IMR-90 (cell line): ENCODE data around the gene JMJD8. TPM values are rescaled to one million over a fixed set of nuclear protein-coding genes. Genes with fewer than 3 reads are reported as not detected.

Source experiments
- ATAC-seq: fragments of 200-7000 bp; cut with Tn5 transposase; 2 replicates; pipeline ENCODE4 v1.9.1; 2020; ENCODE audit warnings: low read depth, mild to moderate bottlenecking, moderate library complexity
- BruUV-seq: library from RNA; stranded (reverse); fragments of 400-500 nt; replicated peaks from 2 replicates; lab custom pipeline; 2021; lab: Mats Ljungman, UMichigan
- CTCF ChIA-PET: fragments of 300-600 bp; formaldehyde crosslinking; extraction: SDS; loops from one replicate; lab custom pipeline; 2021; ENCODE audit warnings: antibody characterized with exemption; lab: Yijun Ruan, JAX
- POLR2A ChIA-PET: fragments of 300-600 bp; sonication (Branson Sonifier 250); formaldehyde crosslinking; loops from one replicate; lab custom pipeline; 2022; ENCODE audit warnings: antibody characterized with exemption; ENCODE audit not compliant: unreplicated experiment; lab: Charles Lee
- DNase-seq: peaks from one replicate; pipeline ENCODE4 v3.0.0; 2013
- H2AFZ ChIP-seq: replicated peaks from 2 replicates; pipeline ENCODE3; 2013; ENCODE audit warnings: low read length, mild to moderate bottlenecking; ENCODE audit not compliant: poor library complexity
- H2AK5ac ChIP-seq: 2 replicates; pipeline ENCODE4 v1.6.1; 2013; ENCODE audit warnings: low read depth, low read length, inconsistent platforms
- H2AK9ac ChIP-seq: replicated peaks from 2 replicates; pipeline ENCODE3; 2013; ENCODE audit warnings: mild to moderate bottlenecking, low read depth, low read length, moderate library complexity; ENCODE audit not compliant: poor library complexity
- H2BK120ac ChIP-seq: 2 replicates; pipeline ENCODE4 v1.6.1; 2013; ENCODE audit warnings: low read depth, low read length, inconsistent platforms
- H2BK15ac ChIP-seq: 3 replicates; pipeline ENCODE4 v1.6.1; 2013; ENCODE audit warnings: low read depth, low read length, inconsistent platforms
- H2BK20ac ChIP-seq: 2 replicates; pipeline ENCODE4 v1.6.1; 2013; ENCODE audit warnings: low read depth, mild to moderate bottlenecking, inconsistent platforms, low read length, moderate library complexity
- H2BK5ac ChIP-seq: 2 replicates; pipeline ENCODE4 v1.6.1; 2013; ENCODE audit warnings: mild to moderate bottlenecking, low read depth, low read length, inconsistent platforms; ENCODE audit not compliant: poor library complexity, severe bottlenecking
- H3K14ac ChIP-seq: replicated peaks from 2 replicates; pipeline ENCODE4 v1.6.1; 2013; ENCODE audit warnings: low read depth, low read length, inconsistent platforms
- H3K18ac ChIP-seq: 2 replicates; pipeline ENCODE4 v1.6.1; 2013; ENCODE audit warnings: low read depth, low read length, control low read depth
- H3K23ac ChIP-seq: 2 replicates; pipeline ENCODE4 v1.6.1; 2013; ENCODE audit warnings: low read depth, low read length, inconsistent platforms
- H3K27ac ChIP-seq: 2 replicates; pipeline ENCODE4 v1.5.1; 2013; ENCODE audit warnings: mild to moderate bottlenecking, control low read depth, low read length; ENCODE audit not compliant: insufficient read depth
- H3K27me3 ChIP-seq: 2 replicates; pipeline ENCODE4 v1.6.1; 2013; ENCODE audit warnings: low read length; ENCODE audit not compliant: control insufficient read depth, insufficient read depth
- H3K36me3 ChIP-seq: 2 replicates; pipeline ENCODE4 v1.6.1; 2013; ENCODE audit warnings: low read length, mixed read lengths; ENCODE audit not compliant: control insufficient read depth, insufficient read depth
- H3K4ac ChIP-seq: 2 replicates; pipeline ENCODE4 v1.6.1; 2013; ENCODE audit warnings: low read depth, low read length, inconsistent platforms
- H3K4me1 ChIP-seq: 2 replicates; pipeline ENCODE4 v1.6.1; 2013; ENCODE audit warnings: low read length, mixed read lengths; ENCODE audit not compliant: control insufficient read depth, insufficient read depth
- H3K4me2 ChIP-seq: 2 replicates; pipeline ENCODE4 v1.6.1; 2013; ENCODE audit warnings: low read depth, mild to moderate bottlenecking, control low read depth, low read length, moderate library complexity
- H3K4me3 ChIP-seq: 2 replicates; pipeline ENCODE4 v1.5.1; 2013; ENCODE audit warnings: low read depth, mild to moderate bottlenecking, control low read depth, low read length, moderate library complexity; ENCODE audit not compliant: insufficient read depth
- H3K56ac ChIP-seq: 2 replicates; pipeline ENCODE4 v1.6.1; 2013; ENCODE audit warnings: low read length, inconsistent platforms; ENCODE audit not compliant: insufficient read depth; ENCODE audit errors: extremely low read depth
- H3K79me1 ChIP-seq, 2 experiments: 2 replicates each; pipeline ENCODE4 v1.6.1; 2013; ENCODE audit warnings: low read length in 2 of 2, inconsistent platforms in 1 of 2, low read depth in 1 of 2
- H3K9ac ChIP-seq: 2 replicates; pipeline ENCODE4 v1.6.1; 2013; ENCODE audit warnings: low read depth, low read length, control low read depth
- H3K9me1 ChIP-seq: 2 replicates; pipeline ENCODE4 v1.6.1; 2013; ENCODE audit warnings: low read length, inconsistent platforms; ENCODE audit not compliant: insufficient read depth
- H3K9me3 ChIP-seq: 2 replicates; pipeline ENCODE4 v1.6.1; 2013; ENCODE audit warnings: low read length; ENCODE audit not compliant: control insufficient read depth, insufficient read depth
- H4K20me1 ChIP-seq: 2 replicates; pipeline ENCODE4 v1.6.1; 2013; ENCODE audit warnings: low read length, inconsistent platforms; ENCODE audit not compliant: insufficient read depth
- H4K5ac ChIP-seq: 2 replicates; pipeline ENCODE4 v1.6.1; 2013; ENCODE audit warnings: mild to moderate bottlenecking, low read depth, low read length, control low read depth
- H4K8ac ChIP-seq, 2 experiments: 2 replicates each; pipeline ENCODE4 v1.6.1; 2013; ENCODE audit warnings: low read depth in 2 of 2, low read length in 2 of 2, control low read depth in 1 of 2, inconsistent platforms in 1 of 2
- H4K91ac ChIP-seq: 2 replicates; pipeline ENCODE4 v1.6.1; 2013; ENCODE audit warnings: low read depth, low read length, inconsistent platforms; ENCODE audit not compliant: insufficient read depth
- MAFK ChIP-seq: IDR thresholded peaks from 2 replicates; pipeline ENCODE4 v1.6.1; 2012; ENCODE audit warnings: low read depth, low read length, improper control_type of control experiment
- MAZ ChIP-seq: IDR thresholded peaks from 2 replicates; pipeline ENCODE4 v1.6.1; 2012; ENCODE audit warnings: low read depth, mild to moderate bottlenecking, low read length, improper control_type of control experiment, moderate library complexity, borderline replicate concordance
- SMC3 ChIP-seq: fragments of 150-350 bp; IDR thresholded peaks from 2 replicates; pipeline ENCODE4 v1.6.1; 2016; ENCODE audit warnings: low read depth, mild to moderate bottlenecking, antibody characterized with exemption, low read length, moderate library complexity
- WGBS, 2 experiments: methylation state at CpG; one replicate each; pipeline versions ENCODE4 v1.1.5 to v1.1.7; 2013; ENCODE audit warnings: missing lambda C conversion rate in 2 of 2; ENCODE audit not compliant: insufficient read length in 1 of 2; ENCODE audit errors: extremely low coverage in 2 of 2; 5-methylcytosine and 5-hydroxymethylcytosine counted together
- dilution Hi-C: fragments of 300-500 bp; cut with HindIII; formaldehyde crosslinking; loops from one replicate; pipeline ENCODE4 v1.14.3; 2018; ENCODE audit warnings: low sequenced_read_pairs; ENCODE audit not compliant: unreplicated experiment
- in situ Hi-C: fragments of 300-500 bp; cut with MboI; formaldehyde crosslinking; loops from 3 replicates; pipeline ENCODE4 v1.14.3; 2019; ENCODE audit warnings: low sequenced_read_pairs, inconsistent platforms, mixed read lengths
- intact Hi-C: fragments of 100-400 bp; cut with micrococcal nuclease; formaldehyde crosslinking; loops from 2 replicates; pipeline ENCODE4 v1.10.0; 2022
- polyA plus RNA-seq, 3 experiments: library from polyadenylated mRNA; depleted of rRNA; stranded (reverse); fragments of >200 nt; gene quantifications; 2 replicates each; pipeline ENCODE4 v1.2.3, GENCODE V29; 2012; ENCODE audit warnings: low replicate concordance in 1 of 3
- total RNA-seq: library from RNA; depleted of rRNA; stranded (reverse); fragments of >200 nt; gene quantifications from 2 replicates; pipeline ENCODE4 v1.2.3, GENCODE V29; 2012

The JMJD8 gene
- total and polyA plus RNA-seq, 2 of the 4 experiments (the other 2 are of a cell fraction) = 17.7 to 62.5 TPM

GRCh38 chr16:724188-725040, 40.3 kb upstream of the JMJD8 start:
- Histone ChIP-seq H2AFZ (no peak overlapping the region), H3K79me1 (peaks cover 4 to 8% of the 10 kb centered on the region in 2 experiments; a peak in 2 of 4 replicates), H3K27ac (no peak overlapping the region), H3K23ac (no peak overlapping the region), H3K4me1 (peaks cover 17% of the 10 kb centered on the region), H3K4ac (no peak overlapping the region), H2BK20ac (no peak overlapping the region), H4K8ac (no peak overlapping the region), H3K4me3 (no peak overlapping the region), H2BK5ac (no peak overlapping the region), H4K20me1 (peaks cover 4% of the 10 kb centered on the region; the same call in 1 of the 2 replicates), H3K36me3 (peaks cover 1% of the 10 kb centered on the region; the same call in 1 of the 2 replicates), H3K56ac (no peak overlapping the region), H4K5ac (no peak overlapping the region), H4K91ac (no peak overlapping the region), H3K14ac (no peak overlapping the region), H2AK9ac (no peak overlapping the region), H3K4me2 (no peak overlapping the region), H3K9me1 (peaks cover 2% of the 10 kb centered on the region; the same call in 1 of the 2 replicates), H3K27me3 (no peaks in the 10 kb centered on the region), H2AK5ac (no peak overlapping the region), H3K9ac (no peak overlapping the region), H3K9me3 (no peaks in the 10 kb centered on the region), H2BK120ac (no peak overlapping the region), H2BK15ac (no peak overlapping the region), H3K18ac (no peak overlapping the region)
- TF ChIP-seq SMC3 (no peak), MAFK (no peak), MAZ (no peak)
- CTCF ChIA-PET = no interaction called here
- in situ Hi-C loops = loop anchor here (25.0 kb wide), 1 partner anchor 338 kb away; the partner anchor contains the start of gene SSTR5
- 83% methylated on average over 15 of the region's 29 CpGs; no CpG with 5 or more reads in 1 of the 2 experiments for WGBS, 2 experiments
- no peak for DNase-seq
- POLR2A ChIA-PET = no interaction called here
- intact Hi-C loops = loop anchor here (5.0 kb wide), 1 partner anchor 63 kb away; the partner anchor contains the start of genes CHTF18 and RPUSD1
- dilution Hi-C loops = no loop called here
- no peak for ATAC-seq
- BruUV-seq = no TSS peak
